HAP-1 (cell line): ENCODE results near the gene PAPSS1.

Experiments
- DNase-seq, 2 experiments: peaks; one replicate each; pipeline ENCODE4 v3.0.0-alpha.2; 2016 to 2020; ENCODE audit warnings: low spot score in 2 of 2
- H3K27me3 ChIP-seq: fragments of 250-450 bp; sonication (Bioruptor Pico); 2 replicates; pipeline ENCODE4 v1.5.1; 2020; ENCODE audit warnings: low read depth, mild to moderate bottlenecking, moderate library complexity
- H3K36me3 ChIP-seq: fragments of 250-450 bp; sonication (Bioruptor Pico); replicated peaks from 2 replicates; pipeline ENCODE4 v1.5.1; 2020; ENCODE audit warnings: mild to moderate bottlenecking
- H3K4me1 ChIP-seq: fragments of 250-450 bp; sonication (Bioruptor Pico); 2 replicates; pipeline ENCODE4 v1.5.1; 2020; ENCODE audit warnings: mild to moderate bottlenecking
- H3K4me3 ChIP-seq: fragments of 250-450 bp; sonication (Bioruptor Pico); 2 replicates; pipeline ENCODE4 v1.5.1; 2020; ENCODE audit warnings: mild to moderate bottlenecking, moderate library complexity
- H3K9me3 ChIP-seq: fragments of 250-450 bp; sonication (Bioruptor Pico); 2 replicates; pipeline ENCODE4 v1.5.1; 2020; ENCODE audit warnings: mild to moderate bottlenecking, moderate library complexity
- in situ Hi-C: fragments of 300-500 bp; cut with MboI; formaldehyde crosslinking; loops from 3 replicates; pipeline ENCODE4 v1.14.3; 2020; ENCODE audit warnings: low sequenced_read_pairs, inconsistent platforms, mixed read lengths

The PAPSS1 gene

GRCh38 chr4:107575243-107575642 is 144.8 kb downstream of the PAPSS1 start:
- Histone ChIP-seq H3K9me3 (no peaks in the 10 kb centered on the region), H3K4me1 (no peaks in the 10 kb centered on the region), H3K27me3 (no peaks in the 10 kb centered on the region; the same call in 1 of the 2 replicates), H3K36me3 (no peaks in the 10 kb centered on the region), H3K4me3 (no peak overlapping the region)
- DNase-seq: no peak
- in situ Hi-C loops: no loop called here

- Histone ChIP-seq H3K9me3 (no peaks in the 10 kb centered on the region), H3K4me1 (no peaks in the 10 kb centered on the region), H3K27me3 (no peaks in the 10 kb centered on the region; the same call in 1 of the 2 replicates), H3K36me3 (no peaks in the 10 kb centered on the region), H3K4me3 (no peak overlapping the region)
- no peak for DNase-seq
- in situ Hi-C loops: no loop called here
Measured at GRCh38 chr4:107572281-107572680, 147.8 kb downstream of the PAPSS1 start.

GRCh38 chr4:107570952-107571351 is 149.1 kb downstream of the PAPSS1 start:
- H3K4me3 ChIP-seq: no peak overlapping the region
- no peaks in the 10 kb centered on the region for H3K36me3 ChIP-seq
- in situ Hi-C loops: no loop called here
- no peaks in the 10 kb centered on the region; the same call in 1 of the 2 replicates for H3K27me3 ChIP-seq
- H3K4me1 ChIP-seq: no peaks in the 10 kb centered on the region
- H3K9me3 ChIP-seq: no peaks in the 10 kb centered on the region
- no peak for DNase-seq

GRCh38 chr4:107564326-107564725 is 155.7 kb downstream of the PAPSS1 start:
- Histone ChIP-seq H3K27me3 (no peaks in the 10 kb centered on the region), H3K4me1 (no peaks in the 10 kb centered on the region), H3K4me3 (no peak overlapping the region), H3K36me3 (no peaks in the 10 kb centered on the region), H3K9me3 (0 out of 2 replicates have a peak, but pooled peaks cover 2% of the 10 kb centered on the region)
- in situ Hi-C loops: no loop called here
- no peak for DNase-seq
